Esophagus squamous epithelium (tissue), 5 donors: ENCODE results near the gene SERPINC1. TPM values are rescaled to one million over a fixed set of nuclear protein-coding genes. Genes with fewer than 3 reads are reported as not detected.
"Not testable (repeated sequence)": the region's sequence is repeated elsewhere in the genome, so short reads cannot be mapped to it uniquely, and the experiment has no call there.

Source experiments
- DNase-seq: peaks from one replicate; lab custom pipeline; 2025; lab: John Stamatoyannopoulos, UW
- H3K27ac ChIP-seq, 4 donors: fragments of 200-600 bp; sonication (generic); one replicate each; pipeline ENCODE4 v1.5.1; 2016 to 2019; ENCODE audit warnings: mild to moderate bottlenecking in 1 of 4
- H3K27me3 ChIP-seq, 4 donors: fragments of 200-600 bp; sonication (generic); 1 replicate in 3 of 4; 2 replicates in 1 of 4; pipeline versions ENCODE4 v1.5.1 to v1.6.0; 2017 to 2021; ENCODE audit warnings: antibody characterized with exemption in 1 of 4
- H3K36me3 ChIP-seq, 3 donors: fragments of 200-600 bp; sonication (generic); one replicate each; pipeline ENCODE4 v1.5.1; 2016 to 2019
- H3K4me1 ChIP-seq, 3 donors: fragments of 200-600 bp; sonication (generic); one replicate each; pipeline ENCODE4 v1.5.1; 2017 to 2019
- H3K4me3 ChIP-seq, 4 donors: fragments of 200-600 bp; sonication (generic); 1 replicate in 3 of 4; 2 replicates in 1 of 4; pipeline ENCODE4 v1.5.1; 2016 to 2019; ENCODE audit warnings: mild to moderate bottlenecking in 2 of 4, moderate library complexity in 1 of 4
- H3K9me3 ChIP-seq, 3 donors: fragments of 200-600 bp; sonication (generic); one replicate each; pipeline ENCODE4 v1.5.1; 2016 to 2019
- POLR2A ChIP-seq, 4 donors: fragments of 450-650 bp; IDR thresholded peaks; one replicate each; pipeline ENCODE4 v1.6.1; 2017; ENCODE audit warnings: antibody characterized with exemption in 4 of 4, mild to moderate bottlenecking in 4 of 4, moderate library complexity in 3 of 4
- WGBS, 2 donors: methylation state at CpG; one replicate each; pipeline ENCODE4 v1.1.5; 2018; 5-methylcytosine and 5-hydroxymethylcytosine counted together
- intact Hi-C: fragments of 100-400 bp; cut with DNase I; formaldehyde crosslinking; loops from one replicate; pipeline ENCODE4 v1.15.0; 2022
- total RNA-seq, 4 donors: library from RNA; depleted of rRNA; stranded (reverse); fragments of >200 nt; gene quantifications; one replicate each; pipeline ENCODE4 v1.1.0, GENCODE V29; 2016
- TF ChIP-seq, protein P1 (sequence below), 6 experiments: fragments of 450-650 bp in 4 of 6; fragments of 200-600 bp in 2 of 6; sonication (generic) in 2 of 6; IDR thresholded peaks; one replicate each; pipeline ENCODE4 v1.5.1; 2016 to 2019; ENCODE audit warnings: antibody characterized with exemption in 6 of 6, mild to moderate bottlenecking in 4 of 6, moderate library complexity in 4 of 6
- donor health status: DM: yes; HTN: yes; CAD: no.

The SERPINC1 gene
- total RNA-seq, 4 donors from 2014 or later = not detected

DNA sequence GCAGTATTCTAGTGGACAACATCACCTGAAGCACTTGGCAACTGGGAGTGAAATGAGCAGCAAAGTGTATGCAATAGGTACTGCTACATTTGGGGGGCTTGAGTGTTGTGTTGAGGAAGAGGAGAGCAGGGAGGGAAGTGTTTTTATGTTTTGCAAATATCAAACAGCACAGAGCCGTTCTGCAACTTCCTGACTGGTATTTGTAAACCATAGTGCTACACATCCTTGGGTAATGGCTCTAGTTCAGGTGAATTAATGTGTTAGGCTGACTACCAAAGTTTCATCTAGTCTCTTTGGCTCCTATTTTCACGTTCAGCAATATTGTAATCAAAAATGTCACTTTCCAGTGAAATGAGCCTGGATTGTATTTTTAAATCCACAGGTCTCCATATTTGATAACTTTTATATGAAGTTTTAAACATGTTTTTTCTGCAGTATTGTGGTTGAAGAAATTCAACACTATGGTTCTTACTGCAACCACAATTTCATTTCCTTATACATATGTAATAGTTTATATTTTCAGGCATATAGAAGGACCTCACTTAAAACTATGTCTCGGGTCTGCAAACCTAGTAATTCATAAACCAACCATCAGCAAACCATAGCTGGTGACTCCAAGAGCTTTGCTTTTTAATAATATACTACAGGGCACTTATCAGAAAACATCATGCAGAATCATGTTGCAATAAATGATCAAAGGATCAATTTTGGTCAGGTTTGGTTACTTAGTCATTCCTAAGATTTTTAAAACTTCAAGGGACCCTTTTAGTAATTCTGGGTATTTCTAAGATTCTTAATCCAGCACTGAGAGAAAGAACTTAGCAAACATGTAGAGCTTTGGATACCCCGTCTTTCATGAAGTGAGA is 30.1 kb downstream of the SERPINC1 start:
- intact Hi-C loops = no loop called here
- peaks cover 6 to 38% (median 9%) of the 10 kb centered on the region in 3 donors for H3K36me3 ChIP-seq
- H3K27me3 ChIP-seq = no peaks in the 10 kb centered on the region
- H3K9me3 ChIP-seq = no peaks in the 10 kb centered on the region
- no peaks in the 10 kb centered on the region for H3K4me1 ChIP-seq
- no peak overlapping the region for H3K27ac ChIP-seq
- no peak for TF ChIP-seq POLR2A (IDR thresholded peaks at IDR 0.05)
- TF ChIP-seq, protein P1, sequence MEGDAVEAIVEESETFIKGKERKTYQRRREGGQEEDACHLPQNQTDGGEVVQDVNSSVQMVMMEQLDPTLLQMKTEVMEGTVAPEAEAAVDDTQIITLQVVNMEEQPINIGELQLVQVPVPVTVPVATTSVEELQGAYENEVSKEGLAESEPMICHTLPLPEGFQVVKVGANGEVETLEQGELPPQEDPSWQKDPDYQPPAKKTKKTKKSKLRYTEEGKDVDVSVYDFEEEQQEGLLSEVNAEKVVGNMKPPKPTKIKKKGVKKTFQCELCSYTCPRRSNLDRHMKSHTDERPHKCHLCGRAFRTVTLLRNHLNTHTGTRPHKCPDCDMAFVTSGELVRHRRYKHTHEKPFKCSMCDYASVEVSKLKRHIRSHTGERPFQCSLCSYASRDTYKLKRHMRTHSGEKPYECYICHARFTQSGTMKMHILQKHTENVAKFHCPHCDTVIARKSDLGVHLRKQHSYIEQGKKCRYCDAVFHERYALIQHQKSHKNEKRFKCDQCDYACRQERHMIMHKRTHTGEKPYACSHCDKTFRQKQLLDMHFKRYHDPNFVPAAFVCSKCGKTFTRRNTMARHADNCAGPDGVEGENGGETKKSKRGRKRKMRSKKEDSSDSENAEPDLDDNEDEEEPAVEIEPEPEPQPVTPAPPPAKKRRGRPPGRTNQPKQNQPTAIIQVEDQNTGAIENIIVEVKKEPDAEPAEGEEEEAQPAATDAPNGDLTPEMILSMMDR (IDR thresholded peaks at IDR 0.05) = no peak
- no peak for DNase-seq
- no peak overlapping the region for H3K4me3 ChIP-seq
- WGBS, 2 donors = 81 to 86% methylated on average over 4 of the region's 4 CpGs

DNA sequence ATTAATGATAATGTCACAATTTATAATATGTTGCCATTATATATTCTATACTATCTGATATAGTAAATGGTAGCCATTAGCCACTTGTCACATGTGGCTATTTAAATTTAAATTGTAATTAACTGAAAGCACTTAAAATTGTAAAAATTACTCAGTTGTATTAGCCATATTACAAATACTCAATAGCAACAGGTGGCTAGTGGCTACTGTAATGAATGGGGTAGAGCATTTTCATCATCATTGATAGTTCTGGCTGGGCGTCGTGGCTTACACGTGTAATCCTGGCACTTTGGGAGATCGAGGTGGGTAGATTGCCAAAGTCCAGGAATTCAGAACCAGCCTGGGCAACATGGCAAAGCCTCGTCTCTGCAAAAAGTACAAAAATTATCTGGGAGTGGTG is 32.4 kb downstream of the SERPINC1 start:
- no peak overlapping the region for H3K27ac ChIP-seq
- no peaks in the 10 kb centered on the region for H3K27me3 ChIP-seq
- DNase-seq = no peak
- TF ChIP-seq, protein P1 (IDR thresholded peaks at IDR 0.05) = no peak
- no peak for TF ChIP-seq POLR2A (IDR thresholded peaks at IDR 0.05)
- WGBS, 2 donors = 90 to 95% methylated on average over 5 of the region's 5 CpGs
- H3K4me1 ChIP-seq = no peaks in the 10 kb centered on the region
- H3K36me3 ChIP-seq = peaks cover 6 to 43% (median 9%) of the 10 kb centered on the region in 3 donors
- intact Hi-C loops = no loop called here
- H3K9me3 ChIP-seq = no peaks in the 10 kb centered on the region
- no peak overlapping the region for H3K4me3 ChIP-seq

DNA sequence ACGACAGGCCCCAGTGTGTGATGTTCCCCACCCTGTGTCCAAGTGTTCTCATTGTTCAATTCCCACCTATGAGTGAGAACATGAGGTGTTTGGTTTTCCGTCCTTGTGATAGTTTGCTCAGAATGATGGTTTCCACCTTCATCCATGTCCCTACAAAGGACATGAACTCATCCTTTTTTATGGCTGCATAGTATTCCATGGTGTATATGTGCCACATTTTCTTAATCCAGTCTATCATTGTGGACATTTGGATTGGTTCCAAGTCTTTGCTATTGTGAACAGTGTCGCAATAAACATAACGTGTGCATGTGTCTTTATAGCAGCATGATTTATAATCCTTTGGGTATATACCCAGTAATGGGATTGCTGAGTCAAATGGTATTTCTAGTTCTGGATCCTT is 36.0 kb downstream of the SERPINC1 start:
- H3K4me3 ChIP-seq, intact Hi-C loops, H3K27me3 ChIP-seq, H3K27ac ChIP-seq, H3K9me3 ChIP-seq, H3K4me1 ChIP-seq, DNase-seq: not testable (repeated sequence)
- WGBS, 2 donors = 69 to 75% methylated on average over 2 to 3 of the region's 4 CpGs
- peaks cover 6 to 58% (median 6%) of the 10 kb centered on the region in 3 donors for H3K36me3 ChIP-seq

DNA sequence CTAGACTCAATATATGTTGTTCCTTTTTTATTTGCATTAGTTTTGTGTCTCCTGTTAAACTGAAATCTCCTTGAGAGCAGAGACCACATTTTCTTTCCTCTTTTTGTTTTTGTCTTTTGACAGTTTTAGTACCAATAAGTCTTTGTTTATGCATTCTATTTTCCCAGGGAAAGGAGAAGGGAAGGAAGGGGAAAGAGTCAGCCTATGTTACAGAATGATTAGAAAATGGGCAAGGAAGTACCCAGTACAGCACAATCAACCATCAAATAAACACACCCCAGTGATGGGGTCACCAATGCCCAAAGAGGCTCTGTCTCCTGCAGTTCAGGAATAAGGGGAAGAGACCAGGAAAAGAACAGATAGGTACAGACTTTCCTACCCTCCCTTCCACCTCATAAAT is 38.9 kb downstream of the SERPINC1 start:
- Histone ChIP-seq H3K27me3 (no peaks in the 10 kb centered on the region), H3K27ac (no peak overlapping the region), H3K36me3 (peaks cover 0 to 65% (median 0%) of the 10 kb centered on the region in 3 donors), H3K4me3 (no peak overlapping the region), H3K9me3 (no peaks in the 10 kb centered on the region), H3K4me1 (no peaks in the 10 kb centered on the region)
- TF ChIP-seq, protein P1 (IDR thresholded peaks at IDR 0.05) = no peak
- TF ChIP-seq POLR2A (IDR thresholded peaks at IDR 0.05) = no peak
- no peak for DNase-seq
- intact Hi-C loops = no loop called here

DNA sequence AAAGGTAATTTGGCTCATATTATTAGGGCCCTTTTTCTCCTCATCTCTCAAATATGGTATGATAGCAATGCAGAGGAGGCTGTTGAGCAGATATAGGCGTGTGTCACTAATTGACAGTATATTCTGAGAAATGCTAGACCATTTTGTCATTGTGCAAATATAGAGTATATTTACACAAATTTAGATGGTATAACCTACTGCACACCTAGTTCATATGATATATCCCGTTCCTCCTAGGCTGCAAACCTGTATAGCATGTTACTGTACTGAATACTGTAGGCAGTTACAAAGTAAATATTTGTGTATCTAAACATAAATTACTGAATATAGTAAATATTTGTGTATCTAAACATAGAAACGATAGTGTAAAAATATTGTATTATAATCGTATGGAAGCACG is 40.4 kb downstream of the SERPINC1 start:
- Histone ChIP-seq H3K27ac (no peak overlapping the region), H3K36me3 (peaks cover 0 to 65% (median 0%) of the 10 kb centered on the region in 3 donors), H3K4me1 (no peaks in the 10 kb centered on the region), H3K27me3 (no peaks in the 10 kb centered on the region), H3K9me3 (no peaks in the 10 kb centered on the region), H3K4me3 (no peak overlapping the region)
- intact Hi-C loops = no loop called here
- TF ChIP-seq, protein P1 (IDR thresholded peaks at IDR 0.05) = no peak
- TF ChIP-seq POLR2A (IDR thresholded peaks at IDR 0.05) = no peak
- no peak for DNase-seq
- WGBS, 2 donors = 81 to 88% methylated on average over 5 of the region's 5 CpGs
